GM10248 (cell line): Measurements from ENCODE around the gene ADORA1.

Experiments
- CTCF ChIA-PET: fragments of 300-600 bp; sonication (Branson Sonifier 250); formaldehyde crosslinking; extraction: SDS; loops from one replicate; lab custom pipeline; 2021; ENCODE audit warnings: antibody characterized with exemption; lab: Yijun Ruan, JAX
- POLR2A ChIA-PET: fragments of 350-650 bp; sonication (Branson Sonifier 250); formaldehyde crosslinking; extraction: SDS; loops from one replicate; lab custom pipeline; 2020; ENCODE audit warnings: antibody characterized with exemption; lab: Yijun Ruan, JAX
- DNase-seq: peaks from one replicate; pipeline ENCODE4 v3.0.0; 2012; ENCODE audit errors: extremely low spot score
- CTCF ChIP-seq: IDR thresholded peaks from 2 replicates; pipeline ENCODE4 v1.5.1; 2012; ENCODE audit warnings: mild to moderate bottlenecking, low read depth; ENCODE audit errors: extremely low read depth, missing control alignments, control extremely low read depth

ADORA1 gene

GRCh38 chr1:203137324-203137723 is 9.8 kb downstream of the ADORA1 start:
- CTCF ChIA-PET, result no interaction called here
- POLR2A ChIA-PET, result no interaction called here
- DNase-seq, result no peak
- TF ChIP-seq CTCF, result no peak

- ChIA-PET CTCF (no interaction called here), POLR2A (no interaction called here)
- TF ChIP-seq CTCF, result no peak
- no peak for DNase-seq
These were observed 10.5 kb downstream of the ADORA1 start for GRCh38 chr1:203138066-203138465.

GRCh38 chr1:203139976-203140475 is 12.5 kb downstream of the ADORA1 start:
- TF ChIP-seq CTCF, result no peak

GRCh38 chr1:203140743-203141520 is 13.4 kb downstream of the ADORA1 start:
- ChIA-PET CTCF (interaction anchor here (0.6 to 1.8 kb wide), 4 partner anchors 9 to 96 kb away, joined by 3 to 6 read pairs (median 3); no protein-coding TSS in a partner anchor), POLR2A (no interaction called here)
- DNase-seq, result no peak
- no peak for TF ChIP-seq CTCF

More at GRCh38 chr1:203139976-203140475, 12.5 kb downstream of the ADORA1 start:
- CTCF ChIA-PET, result interaction anchor here (1.8 kb wide), 1 partner anchor 33 kb away, joined by 6 read pairs; no protein-coding TSS in a partner anchor
- DNase-seq, result no peak
- POLR2A ChIA-PET, result no interaction called here

GRCh38 chr1:203142124-203142523 is 14.6 kb downstream of the ADORA1 start:
- TF ChIP-seq CTCF, result no peak
- ChIA-PET POLR2A (no interaction called here), CTCF (no interaction called here)
- DNase-seq, result no peak

- CTCF ChIA-PET, result no interaction called here
- TF ChIP-seq CTCF, result no peak
- POLR2A ChIA-PET, result no interaction called here
- DNase-seq, result no peak
These were observed 15.3 kb downstream of the ADORA1 start for GRCh38 chr1:203142684-203143408.
